Body of pancreas (tissue), 4 donors: ENCODE data around the gene ANKRD11. TPM values are rescaled to one million over a fixed set of nuclear protein-coding genes. Genes with fewer than 3 reads are reported as not detected.
"Not testable (repeated sequence)": the region's sequence is repeated elsewhere in the genome, so short reads cannot be mapped to it uniquely, and the experiment has no call there.

Experiments
- ATAC-seq: fragments of 150-250 bp; one replicate; pipeline ENCODE4 v1.9.1; 2016
- DNase-seq, 4 donors: peaks; one replicate each; pipeline ENCODE4 v3.0.0-alpha.2; 2019
- H3K27ac ChIP-seq, 4 donors: fragments of 200-600 bp; sonication (generic); 1 replicate in 3 of 4; 2 replicates in 1 of 4; pipeline versions ENCODE4 v1.5.1 to v1.6.1; 2016 to 2019; ENCODE audit warnings: mild to moderate bottlenecking in 1 of 4, mixed read lengths in 1 of 4, moderate library complexity in 1 of 4
- H3K27me3 ChIP-seq, 2 donors: fragments of 200-600 bp; sonication (generic); one replicate each; pipeline ENCODE4 v1.6.0; 2016; ENCODE audit warnings: mild to moderate bottlenecking in 1 of 2
- H3K36me3 ChIP-seq, 2 donors: fragments of 200-600 bp; sonication (generic); replicated peaks in 1 of 2; 2 replicates each; pipeline ENCODE4 v1.5.1; 2016; ENCODE audit warnings: low read depth in 2 of 2; ENCODE audit not compliant: insufficient read depth in 1 of 2
- H3K4me1 ChIP-seq: fragments of 200-600 bp; sonication (generic); one replicate; pipeline ENCODE4 v1.6.0; 2016
- H3K4me3 ChIP-seq, 2 donors: fragments of 200-600 bp; sonication (generic); 1 replicate in 1 of 2; 2 replicates in 1 of 2; pipeline ENCODE4 v1.5.1; 2016 to 2019
- H3K9me3 ChIP-seq, 3 donors: fragments of 200-600 bp; sonication (generic); 1 replicate in 2 of 3; 2 replicates in 1 of 3; pipeline ENCODE4 v1.5.1; 2016
- CTCF ChIP-seq, 7 experiments: fragments of 450-650 bp in 4 of 7; fragments of 200-600 bp in 3 of 7; sonication (generic) in 3 of 7; IDR thresholded peaks; one replicate each; pipeline ENCODE4 v1.5.1; 2016 to 2019; ENCODE audit warnings: antibody characterized with exemption in 7 of 7
- POLR2A ChIP-seq, 3 donors: fragments of 450-650 bp; IDR thresholded peaks; one replicate each; pipeline ENCODE4 v1.6.1; 2016; ENCODE audit warnings: antibody characterized with exemption in 3 of 3, mild to moderate bottlenecking in 2 of 3
- WGBS, 2 donors: methylation state at CpG; one replicate each; pipeline ENCODE4 v1.1.5; 2017; 5-methylcytosine and 5-hydroxymethylcytosine counted together
- intact Hi-C: fragments of 100-400 bp; cut with DNase I; formaldehyde crosslinking; loops from one replicate; pipeline ENCODE4 v1.15.1; 2023
- total RNA-seq, 2 donors: library from RNA; depleted of rRNA; stranded (reverse); fragments of >200 nt; gene quantifications; one replicate each; pipeline ENCODE4 v1.1.0, GENCODE V29; 2016

ANKRD11 gene
- total RNA-seq, 2 donors from 2014 or later: 52.1 to 97.9 TPM

- H3K36me3 ChIP-seq: peaks cover 0 to 30% of the 10 kb centered on the region in 2 donors
- DNase-seq: no peak
- intact Hi-C loops: no loop called here
- no peak for ATAC-seq
- H3K4me3 ChIP-seq: no peak overlapping the region
- H3K27ac ChIP-seq: no peak overlapping the region
- no peak for TF ChIP-seq POLR2A (IDR thresholded peaks at IDR 0.05)
- TF ChIP-seq CTCF (IDR thresholded peaks at IDR 0.05): no peak
- no peaks in the 10 kb centered on the region for H3K4me1 ChIP-seq
- WGBS, 2 donors: 92 to 94% methylated on average over 11 to 24 of the region's 32 CpGs
- no peaks in the 10 kb centered on the region for H3K9me3 ChIP-seq
- no peaks in the 10 kb centered on the region for H3K27me3 ChIP-seq
Observed at GRCh38 chr16:89270666-89271345, 219.6 kb downstream of the ANKRD11 start.

GRCh38 chr16:89269805-89270665 is 220.3 kb downstream of the ANKRD11 start:
- intact Hi-C loops: no loop called here
- H3K27ac ChIP-seq: no peak overlapping the region
- peaks cover 0 to 30% of the 10 kb centered on the region in 2 donors for H3K36me3 ChIP-seq
- no peaks in the 10 kb centered on the region for H3K27me3 ChIP-seq
- no peaks in the 10 kb centered on the region for H3K4me1 ChIP-seq
- ATAC-seq: no peak
- H3K9me3 ChIP-seq: no peaks in the 10 kb centered on the region
- no peak overlapping the region for H3K4me3 ChIP-seq
- 93 to 95% methylated on average over 7 to 26 of the region's 27 CpGs for WGBS, 2 donors
- DNase-seq: no peak
- TF ChIP-seq CTCF (IDR thresholded peaks at IDR 0.05) (no peak), POLR2A (IDR thresholded peaks at IDR 0.05) (no peak)

- H3K36me3 ChIP-seq: peaks cover 0 to 26% of the 10 kb centered on the region in 2 donors
- 79 to 87% methylated on average over 14 of the region's 14 CpGs for WGBS, 2 donors
Observed at GRCh38 chr16:89268987-89269735, 221.2 kb downstream of the ANKRD11 start.

GRCh38 chr16:89268585-89268984 is 221.8 kb downstream of the ANKRD11 start:
- Histone ChIP-seq H3K27me3 (no peaks in the 10 kb centered on the region), H3K9me3 (no peaks in the 10 kb centered on the region), H3K4me3 (no peak overlapping the region), H3K36me3 (peaks cover 0 to 22% of the 10 kb centered on the region in 2 donors), H3K4me1 (no peaks in the 10 kb centered on the region), H3K27ac (peak overlapping the region in 1 of 4 donors; percentile 13)
- DNase-seq (no peak), ATAC-seq (no peak)
- intact Hi-C loops: no loop called here
- TF ChIP-seq CTCF (IDR thresholded peaks at IDR 0.05) (no peak), POLR2A (IDR thresholded peaks at IDR 0.05) (no peak)
- 92 to 97% methylated on average over 6 to 16 of the region's 19 CpGs for WGBS, 2 donors

More at GRCh38 chr16:89268987-89269735, 221.2 kb downstream of the ANKRD11 start:
- Histone ChIP-seq H3K27ac (peak overlapping the region in 1 of 4 donors; percentile 13), H3K27me3 (no peaks in the 10 kb centered on the region), H3K9me3 (no peaks in the 10 kb centered on the region), H3K4me1 (no peaks in the 10 kb centered on the region), H3K4me3 (no peak overlapping the region)
- ATAC-seq: peak; percentile 45
- intact Hi-C loops: no loop called here
- peak in 1 of 4 donors; percentile 40 for DNase-seq
- TF ChIP-seq POLR2A (IDR thresholded peaks at IDR 0.05) (no peak), CTCF (IDR thresholded peaks at IDR 0.05) (no peak)

GRCh38 chr16:89267746-89268145 is 222.6 kb downstream of the ANKRD11 start:
- WGBS, 2 donors: 86 to 91% methylated on average over 5 to 13 of the region's 15 CpGs
- H3K4me3 ChIP-seq, H3K9me3 ChIP-seq, H3K27ac ChIP-seq, ATAC-seq, H3K27me3 ChIP-seq, intact Hi-C loops, DNase-seq, H3K4me1 ChIP-seq: not testable (repeated sequence)
- peaks cover 0 to 20% of the 10 kb centered on the region in 2 donors for H3K36me3 ChIP-seq
